NK-92 (cell line): ENCODE data around the gene HCAR3.
A peak's percentile ranks its signal among the peaks of the same experiment; 100 is the strongest.
"Not testable (repeated sequence)": the region's sequence is repeated elsewhere in the genome, so short reads cannot be mapped to it uniquely, and the experiment has no call there.

Experiments
- DNase-seq: peaks from one replicate; lab custom pipeline; 2025; ENCODE audit not compliant: unreplicated experiment; lab: John Stamatoyannopoulos, UW

HCAR3 gene

DNA sequence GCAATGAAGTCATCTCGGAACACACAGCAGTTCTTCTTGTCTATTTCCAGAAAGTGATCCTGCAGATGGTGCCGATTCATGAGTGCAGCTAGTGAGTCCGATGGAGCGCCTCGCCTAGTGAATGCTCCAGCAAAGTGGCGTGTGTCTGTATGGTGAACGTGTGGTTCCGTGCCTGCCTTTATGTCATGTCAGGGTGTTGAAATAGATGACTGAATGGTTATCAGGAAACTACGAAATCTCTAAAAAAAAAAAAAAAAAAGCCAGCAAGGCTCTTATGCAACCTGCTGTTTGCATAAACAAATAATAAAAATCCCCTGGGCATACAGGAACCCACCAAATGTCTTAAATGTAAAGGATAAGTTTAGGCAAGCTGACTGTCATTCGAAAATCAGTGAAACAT lies at the start of gene HCAR3:
Gene HCAR3 (minus strand): TSS at position 154 of the 400 bp plus-strand sequence. CDS start 74 bp downstream, at position 80.
- DNase-seq: not testable (repeated sequence)

DNA sequence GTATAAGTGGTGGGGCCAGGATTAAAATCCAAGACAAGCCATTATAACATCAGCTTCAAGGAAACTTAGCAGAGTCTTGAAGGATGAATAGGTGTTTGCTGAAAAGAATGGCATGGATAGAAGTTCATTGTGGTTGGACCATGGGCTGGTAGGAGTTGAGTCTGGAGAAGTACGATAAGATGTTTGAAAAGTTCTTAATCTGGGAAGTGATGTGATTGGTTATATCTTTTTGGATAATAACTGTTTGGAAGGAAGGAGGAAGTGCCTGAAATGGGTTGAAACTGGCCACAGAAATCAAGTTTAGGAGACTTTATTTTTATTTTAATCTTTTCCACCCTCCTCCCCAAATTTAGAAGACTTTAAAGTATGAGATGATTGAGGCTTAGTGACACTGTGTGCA lies 41.0 kb upstream of the HCAR3 start:
- no peak for DNase-seq

DNA sequence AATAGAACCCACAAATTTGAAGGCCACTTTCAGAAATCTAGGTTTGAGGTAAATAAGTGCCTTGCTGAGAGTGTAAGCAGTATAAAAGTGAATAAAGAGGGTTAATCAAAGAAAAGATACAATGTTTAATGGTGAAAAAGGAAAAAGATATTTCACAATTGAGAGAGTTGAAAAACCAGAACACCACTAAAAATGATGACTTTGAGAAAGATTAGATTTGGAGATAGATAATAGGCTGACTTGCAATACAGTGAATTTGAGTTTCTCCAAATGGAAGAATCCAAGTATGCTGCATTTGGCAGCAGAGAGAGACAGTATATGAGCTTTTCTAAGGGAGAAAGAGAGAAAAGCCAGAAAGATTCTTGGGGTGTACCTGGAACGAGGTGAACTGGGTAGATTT lies 38.2 kb upstream of the HCAR3 start:
- no peak for DNase-seq

DNA sequence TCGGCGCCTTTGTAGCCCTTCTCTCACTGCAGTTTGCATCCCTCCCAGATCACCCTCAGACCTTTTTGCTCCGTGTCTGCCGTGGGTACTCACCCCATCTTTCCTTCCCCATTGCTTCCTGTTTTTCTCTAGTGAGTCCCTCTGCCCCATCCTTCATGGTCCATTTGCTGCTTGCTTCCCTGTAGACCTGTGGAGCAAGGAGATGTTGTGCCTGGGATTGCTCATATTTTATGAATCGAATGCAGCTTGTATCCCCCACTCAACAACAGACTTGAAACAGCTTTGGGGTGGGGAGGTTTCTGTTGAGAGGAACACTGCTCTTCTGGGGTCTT lies 36.7 kb upstream of the HCAR3 start:
- DNase-seq: no peak

DNA sequence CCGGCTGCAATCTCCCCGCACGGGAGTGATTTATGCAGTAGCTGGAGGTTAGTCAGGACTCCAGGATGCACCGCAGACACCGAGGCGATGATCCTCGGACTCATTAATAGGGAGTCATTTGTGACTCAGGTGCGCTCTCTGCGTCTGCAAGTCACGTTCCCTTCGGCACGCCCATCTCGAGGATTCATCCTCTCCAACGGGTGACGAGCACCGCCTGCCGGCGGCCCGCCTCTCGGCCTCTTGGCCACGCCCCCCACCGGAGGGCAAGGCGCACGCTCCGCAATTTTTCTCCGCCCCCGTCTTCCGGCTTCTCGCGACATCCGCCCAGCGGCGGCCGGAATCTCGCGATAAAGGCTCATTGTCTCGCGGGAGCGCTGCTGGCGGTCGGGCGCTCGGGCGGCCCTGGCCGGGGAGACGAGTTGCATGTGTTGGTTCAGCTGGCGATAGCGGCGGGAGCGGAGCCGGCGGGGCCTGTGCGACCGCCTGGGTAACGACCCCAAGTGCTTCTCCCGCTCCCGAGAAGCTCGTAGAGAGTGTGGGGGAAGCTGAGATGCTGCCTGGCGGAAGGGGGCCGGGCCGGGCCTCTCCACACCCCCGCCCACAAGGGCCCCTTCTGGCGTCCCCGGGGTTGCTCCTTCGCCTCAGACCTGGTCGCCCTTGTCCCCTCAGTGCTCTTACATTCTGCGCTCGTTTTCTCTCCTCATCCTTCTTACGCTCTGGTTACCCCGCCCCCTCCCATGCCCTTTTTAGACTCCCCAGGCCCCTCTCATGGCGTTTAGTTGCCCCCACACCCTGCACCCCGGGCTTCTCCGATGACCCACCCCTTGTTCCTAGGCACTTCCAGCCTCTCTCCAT lies 36.1 kb upstream of the HCAR3 start, which contains the start of gene DENR:
Gene DENR (plus strand): TSS at position 361 of the 855 bp plus-strand sequence. CDS start 878 bp downstream, outside the sequence.
- peak; percentile 82 for DNase-seq

DNA sequence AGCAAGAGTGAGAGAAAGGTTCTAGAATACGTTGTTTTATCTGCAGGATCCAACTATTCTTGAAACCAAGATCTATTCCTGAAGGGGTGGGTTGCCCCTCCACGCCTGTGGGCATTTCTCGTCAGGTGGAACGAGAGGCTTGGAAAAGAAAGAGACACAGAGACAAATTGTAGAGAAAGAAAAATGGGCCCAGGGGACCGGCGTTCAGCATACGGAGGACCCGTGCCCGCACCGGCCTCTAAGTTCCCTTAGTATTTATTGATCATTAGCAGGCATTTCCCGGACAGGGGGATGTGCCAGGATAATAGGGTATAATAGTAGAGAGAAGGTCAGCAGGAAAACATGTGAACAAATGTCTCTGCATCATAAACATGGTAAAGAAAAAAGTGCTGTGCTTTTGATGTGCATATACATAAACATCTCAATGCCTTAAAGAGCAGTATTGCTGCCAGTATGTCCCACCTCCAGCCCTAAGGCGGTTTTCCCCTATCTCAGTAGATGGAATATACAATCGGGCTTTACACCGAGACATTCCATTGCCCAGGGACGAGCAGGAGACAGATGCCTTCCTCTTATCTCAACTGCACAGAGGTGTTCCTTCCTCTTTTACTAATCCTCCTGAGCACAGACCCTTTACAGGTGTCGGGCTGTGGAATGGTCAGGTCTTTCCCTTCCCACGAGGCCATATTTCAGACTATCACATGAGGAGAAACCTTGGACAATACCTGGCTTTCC lies 34.3 kb upstream of the HCAR3 start:
- not testable (repeated sequence) for DNase-seq

DNA sequence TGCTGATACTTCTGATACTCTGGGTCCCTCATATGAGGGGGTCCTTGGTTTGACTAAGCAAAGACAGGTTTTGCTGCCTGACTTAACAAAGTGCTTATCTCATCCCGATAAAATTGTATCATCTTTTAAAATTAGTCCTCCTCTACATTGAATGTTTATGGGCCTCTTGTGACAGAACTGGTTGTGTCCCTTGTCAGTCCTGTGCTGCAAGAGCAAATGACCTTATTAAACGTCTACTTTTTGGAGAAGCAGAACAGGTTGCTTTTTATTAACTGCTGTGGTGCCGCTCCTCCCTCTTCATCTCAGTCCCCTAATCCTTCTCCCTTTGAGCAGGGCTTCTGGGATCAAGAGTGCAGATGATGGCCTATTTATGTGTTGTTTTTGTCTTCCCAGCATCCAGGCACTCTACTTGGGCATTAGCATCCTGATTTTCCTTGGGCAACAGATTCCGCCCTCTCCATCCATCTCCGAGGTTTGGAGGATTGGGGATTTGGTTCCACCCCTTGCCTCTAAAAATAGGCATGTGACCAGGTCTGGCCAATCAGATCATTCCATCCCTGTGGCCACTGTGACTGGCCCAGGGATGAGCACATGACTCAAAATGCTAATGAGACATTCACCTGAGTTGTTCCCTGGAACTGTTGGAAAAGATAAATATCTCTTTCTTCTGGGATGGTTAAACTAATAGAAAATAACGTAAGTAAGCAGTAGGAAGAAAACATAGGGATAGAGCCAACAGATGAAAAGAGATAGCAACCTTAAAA lies 33.1 kb upstream of the HCAR3 start:
- DNase-seq: no peak

DNA sequence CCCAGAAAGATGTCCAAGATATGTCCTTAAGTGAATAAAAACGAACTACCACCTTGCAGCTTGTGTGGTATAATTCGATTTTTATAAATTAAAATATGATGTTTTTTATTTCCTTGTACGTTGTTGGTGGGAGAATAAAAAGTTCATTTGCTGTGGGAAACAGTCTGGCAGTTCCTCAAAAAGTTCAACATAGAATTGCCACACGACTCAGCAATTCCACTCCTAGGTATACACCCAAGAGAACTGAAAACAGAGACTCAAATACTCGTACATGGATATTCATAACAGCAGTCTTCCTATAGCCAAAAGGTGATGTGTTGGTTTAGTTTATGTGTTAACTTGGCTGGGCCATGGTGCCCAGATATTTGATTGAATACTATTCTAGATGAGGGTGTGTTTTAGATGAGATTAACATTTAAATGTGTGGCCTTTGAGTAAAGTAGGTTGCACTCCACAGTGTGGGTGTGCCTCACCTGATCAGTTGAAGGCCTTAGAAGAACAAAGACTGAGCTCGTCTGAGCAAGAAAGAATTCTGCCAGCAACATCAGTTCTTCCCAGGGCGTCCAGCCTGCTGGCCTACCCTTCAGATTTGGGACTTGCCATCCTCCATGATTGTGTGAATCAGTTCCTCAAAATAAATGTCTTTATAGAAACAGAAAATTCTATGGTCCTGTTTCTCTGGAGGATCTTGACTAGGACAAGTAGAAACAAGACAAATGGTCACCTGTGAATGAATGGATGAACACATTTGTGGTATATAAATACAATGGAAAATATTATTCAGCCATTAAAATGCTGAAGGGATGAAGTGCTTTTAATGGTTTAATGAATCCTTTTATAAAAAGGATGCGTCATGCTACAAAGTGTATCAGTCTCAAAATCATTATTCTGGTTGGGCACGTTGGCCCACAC lies 30.9 kb upstream of the HCAR3 start:
- DNase-seq: no peak

DNA sequence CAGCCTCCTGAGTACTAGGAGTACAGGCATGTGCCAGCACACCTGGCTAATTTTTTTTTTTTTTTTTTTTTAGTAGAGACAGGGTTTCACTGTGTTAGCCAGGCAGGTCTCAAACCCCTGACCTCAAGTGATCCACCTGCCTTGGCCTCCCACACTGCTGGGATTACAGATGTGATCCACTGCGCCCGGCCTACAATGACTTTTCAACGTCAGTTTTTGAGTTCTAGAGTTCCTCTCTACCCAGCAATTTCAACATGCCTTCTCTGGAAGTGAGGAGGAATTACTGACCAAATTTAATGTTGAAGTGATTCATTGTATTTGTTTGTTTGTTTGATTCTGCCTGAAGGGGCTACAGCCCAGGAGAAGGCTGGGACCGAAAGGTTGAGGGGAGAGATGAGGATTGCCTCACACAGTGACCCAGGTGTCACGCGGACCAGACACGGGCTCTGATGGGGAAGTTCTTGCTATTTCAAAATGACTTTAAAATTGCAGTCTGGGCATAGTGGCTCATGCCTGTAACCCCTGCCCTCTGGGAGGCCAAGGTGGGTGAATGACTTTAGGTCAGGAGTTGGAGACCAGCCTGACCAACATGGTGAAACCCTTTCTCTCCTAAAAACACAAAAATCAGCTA lies 27.4 kb upstream of the HCAR3 start:
- DNase-seq: no peak

DNA sequence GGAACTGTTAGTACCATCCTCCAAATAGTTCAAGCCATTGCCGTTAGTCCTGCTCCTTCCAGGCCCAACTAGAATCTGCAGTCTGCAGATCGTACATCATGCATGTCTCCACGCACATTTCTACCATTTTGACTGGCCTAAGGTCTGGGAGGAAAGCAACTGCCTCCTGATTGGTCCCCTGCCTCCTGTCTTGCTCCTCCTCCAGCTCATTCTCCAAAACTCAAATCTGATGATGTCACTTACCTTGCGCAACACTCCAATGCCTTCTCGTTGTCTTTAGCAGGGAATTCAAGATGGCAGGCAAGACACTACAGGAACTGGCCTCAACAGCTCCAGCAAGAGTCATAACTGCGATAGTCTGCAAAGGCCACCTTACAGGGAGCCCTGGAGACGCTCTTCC lies 23.7 kb upstream of the HCAR3 start:
- no peak for DNase-seq

DNA sequence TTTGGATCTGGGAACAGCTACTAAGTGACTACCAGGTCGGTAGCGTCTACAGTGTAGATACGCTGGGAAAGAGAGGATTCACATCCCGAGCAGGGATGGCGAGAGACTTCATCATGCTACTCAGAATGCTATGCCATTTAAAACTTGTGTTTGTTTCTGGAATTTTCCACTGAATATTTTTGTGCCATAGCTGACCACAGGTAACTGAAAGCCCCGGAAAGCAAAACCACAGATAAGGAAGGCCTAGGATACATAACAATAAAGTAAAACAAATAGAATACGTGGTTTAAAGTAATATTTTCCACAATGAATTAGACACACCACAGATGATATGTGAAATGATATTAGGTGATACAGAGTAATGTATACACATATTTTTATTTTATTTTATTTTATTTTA lies 22.0 kb upstream of the HCAR3 start:
- DNase-seq: no peak

DNA sequence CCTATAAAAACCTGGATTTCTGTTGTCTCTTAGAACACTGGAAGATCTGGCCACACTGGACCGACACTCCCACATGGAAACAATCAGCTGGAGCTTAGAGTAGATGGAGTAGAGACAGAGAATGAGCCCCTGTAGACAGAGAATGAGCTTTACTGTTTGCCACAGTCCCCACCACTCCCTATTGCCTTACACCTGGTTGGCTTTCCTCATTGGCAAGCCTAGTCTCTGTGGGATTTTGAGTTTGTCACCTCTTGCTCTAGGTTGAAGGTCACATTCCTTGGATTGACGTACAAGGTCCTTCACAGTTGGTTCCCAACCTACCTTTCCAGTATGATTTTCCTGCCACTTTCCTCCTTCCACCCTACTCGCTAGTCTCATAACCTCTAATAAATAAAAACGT lies 16.0 kb upstream of the HCAR3 start:
- no peak for DNase-seq

DNA sequence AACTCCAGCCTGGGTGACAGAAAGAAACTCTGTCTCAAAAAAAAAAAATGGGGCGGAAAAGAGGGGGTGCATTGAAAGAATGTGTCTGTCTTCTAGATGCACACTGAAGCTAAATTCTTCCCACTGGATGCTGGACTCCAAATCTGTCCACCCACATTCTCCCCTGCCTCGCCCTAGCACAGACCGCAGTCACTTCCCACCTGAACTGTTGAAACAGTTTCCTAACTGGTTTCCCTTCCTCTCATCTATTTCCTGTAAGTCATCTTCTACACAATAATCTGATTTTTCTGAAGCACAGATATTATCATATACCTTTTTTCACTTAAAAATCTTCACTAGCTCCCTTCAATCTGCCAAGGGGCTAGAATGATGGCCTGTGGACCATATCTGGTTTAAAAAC lies 15.6 kb upstream of the HCAR3 start:
- no peak for DNase-seq

DNA sequence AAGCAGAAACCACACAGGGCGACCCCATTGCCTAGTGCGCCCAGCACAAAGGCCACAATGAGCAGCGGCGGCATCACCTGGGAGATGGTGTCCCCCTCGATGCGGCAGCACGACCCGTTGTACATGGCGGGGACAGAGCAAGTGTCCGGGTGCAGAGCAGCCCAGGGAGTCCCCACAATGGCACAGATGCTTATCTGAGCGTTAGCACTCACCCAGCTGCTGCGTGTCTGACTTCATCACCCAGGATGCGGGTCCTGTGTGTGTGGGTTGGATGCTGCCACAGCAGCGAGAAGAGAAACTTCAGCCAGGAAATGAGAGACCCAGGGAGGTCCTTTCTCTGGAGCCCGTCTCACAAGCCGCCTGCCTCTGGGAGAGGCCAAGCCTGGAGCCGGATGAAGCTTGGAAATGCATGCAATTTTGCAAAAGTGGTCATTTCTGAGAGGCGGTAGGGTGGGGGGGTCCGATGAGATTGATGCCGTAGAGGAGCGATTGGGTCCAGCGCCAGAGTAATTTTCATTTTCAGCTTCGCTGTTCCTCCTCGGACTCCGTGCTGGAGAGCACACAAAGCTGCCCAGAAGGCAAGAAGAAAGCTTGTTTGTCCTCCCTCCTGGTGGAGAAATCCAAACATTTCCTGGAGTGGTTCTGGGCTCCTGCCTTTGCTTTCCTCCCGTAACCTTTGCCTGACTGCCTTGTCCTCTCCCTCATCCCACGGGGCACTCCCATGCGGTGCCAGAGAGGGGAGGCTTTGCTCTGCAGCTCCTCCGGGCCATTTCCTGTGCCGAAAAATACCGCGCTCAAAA lies 13.8 kb upstream of the HCAR3 start, which contains the start of gene HCAR1:
Gene HCAR1 (minus strand): TSS at position 630 of the 800 bp plus-strand sequence. CDS start 505 bp downstream, at position 125.
- no peak for DNase-seq

DNA sequence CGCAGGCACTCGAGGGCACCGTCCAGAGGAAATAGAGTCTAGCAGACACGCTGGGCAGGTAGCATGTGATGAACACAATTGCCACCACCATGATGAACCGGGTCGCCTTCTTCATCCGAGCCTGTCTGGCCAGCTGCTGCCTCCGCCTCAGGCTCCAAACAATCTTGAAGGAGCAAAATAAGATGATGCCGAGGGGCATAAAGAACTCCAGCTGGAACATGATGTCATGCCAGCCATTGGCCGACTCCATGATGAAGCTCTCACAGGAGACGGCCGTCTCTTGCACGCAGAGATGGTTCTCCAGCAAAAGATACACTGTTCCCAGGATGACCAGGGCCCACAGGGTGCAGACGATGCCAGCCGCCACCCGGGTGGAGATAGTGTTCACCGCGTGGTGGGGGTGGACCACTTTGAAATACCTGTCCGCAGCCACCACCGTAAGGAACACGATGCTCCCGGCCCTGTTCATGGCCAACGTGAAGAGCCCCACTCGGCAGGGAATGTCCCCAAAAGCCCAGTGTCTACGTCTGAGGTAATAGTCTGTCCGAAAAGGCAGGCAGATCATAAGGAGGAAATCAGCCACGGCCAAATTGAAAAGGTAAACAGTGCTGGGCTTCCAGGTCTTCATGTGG lies 13.1 kb upstream of the HCAR3 start:
- no peak for DNase-seq

DNA sequence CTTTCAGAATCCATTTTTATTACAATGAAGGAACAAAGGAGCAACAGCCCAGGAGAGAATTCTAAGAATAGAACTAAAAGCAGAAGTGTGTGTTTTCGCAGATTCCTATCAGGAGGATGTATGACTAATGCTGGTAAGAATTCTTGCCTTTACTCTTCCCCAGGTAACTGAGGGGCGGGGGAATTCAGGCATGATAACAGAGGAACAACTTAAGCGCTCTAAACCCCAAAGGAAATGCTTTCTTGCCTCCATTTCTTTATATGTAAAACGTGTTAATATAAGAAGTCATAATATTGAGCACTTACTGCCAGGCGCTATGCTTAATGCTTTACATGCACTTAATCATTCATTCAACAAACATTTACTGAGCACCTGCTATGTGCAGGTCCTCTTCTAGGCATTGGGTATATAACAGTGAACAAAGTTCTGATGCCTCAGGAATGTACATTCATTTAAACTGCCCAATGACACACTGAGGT lies 9.5 kb upstream of the HCAR3 start:
- no peak for DNase-seq

DNA sequence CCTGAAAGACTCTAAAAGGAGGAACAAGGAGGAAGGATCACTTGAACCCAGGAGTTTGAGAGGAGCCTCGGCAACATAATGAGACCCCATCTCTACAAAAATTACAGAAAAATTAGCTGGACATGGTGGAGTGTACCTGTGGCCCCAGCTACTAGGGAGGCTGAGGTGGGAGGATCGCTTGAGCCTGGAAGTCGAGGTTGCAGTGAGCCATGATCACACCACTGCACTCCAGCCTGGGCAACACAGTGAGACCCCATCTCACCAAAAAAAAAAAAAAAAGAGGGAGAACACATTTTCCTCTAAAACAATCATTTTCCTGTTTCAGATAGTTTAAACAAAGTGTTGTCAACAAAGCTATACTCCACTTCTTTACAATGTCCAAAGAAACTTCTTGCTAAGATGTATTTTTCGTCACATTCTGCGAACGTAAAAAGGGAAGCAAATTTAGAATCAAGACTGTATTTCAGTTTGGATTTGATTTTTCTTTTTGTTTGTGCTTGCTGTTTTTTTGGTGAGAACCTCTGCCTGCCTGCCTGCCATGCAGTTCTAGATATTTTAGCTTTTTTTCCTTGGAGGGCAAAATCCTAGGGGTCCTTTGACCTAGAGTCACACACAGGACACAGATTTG lies 9.0 kb upstream of the HCAR3 start:
- DNase-seq: no peak

DNA sequence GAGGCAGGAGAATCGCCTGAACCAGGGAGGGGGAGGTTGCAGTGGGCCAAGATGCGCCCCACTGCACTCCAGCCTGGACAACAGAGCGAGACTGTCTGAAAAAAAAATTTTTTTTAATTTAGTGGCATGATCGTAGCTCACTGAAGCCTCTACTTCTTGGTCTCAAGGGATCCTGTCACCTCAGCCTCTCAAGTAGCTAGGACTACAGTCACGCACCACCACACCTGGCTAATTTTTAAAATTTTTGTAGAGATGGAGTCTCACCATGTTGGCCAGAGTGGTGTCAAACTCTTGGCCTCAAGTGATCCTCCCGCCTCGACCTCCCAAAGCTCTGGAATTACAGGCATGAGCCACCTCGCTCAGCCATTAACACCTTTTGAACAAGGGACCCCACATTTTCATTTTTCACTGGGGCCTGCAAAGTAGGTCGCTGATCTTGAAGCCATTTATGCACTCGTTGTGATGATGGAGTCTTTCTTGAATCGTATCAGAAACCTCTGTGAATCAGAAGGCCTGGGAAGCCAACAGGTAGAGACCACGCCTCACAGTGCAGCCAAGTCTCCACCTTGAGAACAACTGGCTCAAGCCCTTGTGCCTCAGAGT lies 8.1 kb upstream of the HCAR3 start:
- DNase-seq: no peak
